ENCODE results near the gene AFF2. TPM values are rescaled to one million over a fixed set of nuclear protein-coding genes. Genes with fewer than 3 reads are reported as not detected.

The AFF2 gene
- polyA plus RNA-seq, 1 of the 3 experiments (the other 2 are of a cell fraction), result not detected

DNA sequence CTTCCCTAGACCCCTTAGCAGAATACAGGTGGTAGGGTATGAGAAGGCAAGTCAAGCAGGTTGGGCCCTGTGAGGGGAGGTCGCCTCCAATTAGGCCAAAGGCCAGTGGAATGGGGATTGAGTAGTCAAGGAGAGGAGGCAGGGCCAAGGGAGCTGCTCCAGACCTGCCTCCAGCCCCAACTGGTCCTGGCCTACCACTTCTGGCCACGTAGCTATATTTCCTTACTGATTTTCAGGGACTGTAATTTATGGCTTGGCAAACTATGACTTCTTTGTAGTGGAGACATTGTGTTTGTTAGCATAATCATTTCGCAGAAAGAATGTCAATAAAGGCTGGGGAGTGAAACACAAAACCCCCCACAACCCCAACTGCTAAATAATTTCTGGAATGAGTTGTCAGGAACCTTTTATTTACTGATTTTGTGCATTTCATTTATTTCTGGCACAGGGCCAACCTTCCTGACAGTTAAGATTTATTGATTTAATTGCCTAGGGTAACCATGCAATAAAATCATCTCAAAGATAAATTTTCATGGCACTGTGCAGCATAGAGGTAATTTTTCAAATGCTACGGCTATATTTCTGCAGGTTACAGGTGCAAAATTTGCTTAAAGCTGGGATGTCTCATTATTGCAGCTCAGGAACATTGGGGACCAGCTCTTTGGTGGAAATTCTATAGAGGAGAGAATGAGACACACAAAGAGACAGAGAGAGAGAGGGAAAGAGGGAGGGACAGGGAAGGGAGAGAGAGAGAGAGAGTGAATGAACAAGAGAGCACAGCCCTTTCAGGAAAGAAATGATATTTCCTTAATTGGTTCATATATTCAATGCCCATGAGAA is 509.8 kb downstream of the AFF2 start (continued):
- TF ChIP-seq TAF1 (IDR thresholded peaks at IDR 0.05; ENCODE audit: borderline replicate concordance, low read depth, low read length) (no peak), RAD21 (IDR thresholded peaks at IDR 0.05; ENCODE audit: low read length) (no peak), NFIC (IDR thresholded peaks at IDR 0.05; ENCODE audit: borderline replicate concordance) (no peak)
- TF ChIP-seq, protein P1, sequence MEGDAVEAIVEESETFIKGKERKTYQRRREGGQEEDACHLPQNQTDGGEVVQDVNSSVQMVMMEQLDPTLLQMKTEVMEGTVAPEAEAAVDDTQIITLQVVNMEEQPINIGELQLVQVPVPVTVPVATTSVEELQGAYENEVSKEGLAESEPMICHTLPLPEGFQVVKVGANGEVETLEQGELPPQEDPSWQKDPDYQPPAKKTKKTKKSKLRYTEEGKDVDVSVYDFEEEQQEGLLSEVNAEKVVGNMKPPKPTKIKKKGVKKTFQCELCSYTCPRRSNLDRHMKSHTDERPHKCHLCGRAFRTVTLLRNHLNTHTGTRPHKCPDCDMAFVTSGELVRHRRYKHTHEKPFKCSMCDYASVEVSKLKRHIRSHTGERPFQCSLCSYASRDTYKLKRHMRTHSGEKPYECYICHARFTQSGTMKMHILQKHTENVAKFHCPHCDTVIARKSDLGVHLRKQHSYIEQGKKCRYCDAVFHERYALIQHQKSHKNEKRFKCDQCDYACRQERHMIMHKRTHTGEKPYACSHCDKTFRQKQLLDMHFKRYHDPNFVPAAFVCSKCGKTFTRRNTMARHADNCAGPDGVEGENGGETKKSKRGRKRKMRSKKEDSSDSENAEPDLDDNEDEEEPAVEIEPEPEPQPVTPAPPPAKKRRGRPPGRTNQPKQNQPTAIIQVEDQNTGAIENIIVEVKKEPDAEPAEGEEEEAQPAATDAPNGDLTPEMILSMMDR (IDR thresholded peaks at IDR 0.05), result no peak

DNA sequence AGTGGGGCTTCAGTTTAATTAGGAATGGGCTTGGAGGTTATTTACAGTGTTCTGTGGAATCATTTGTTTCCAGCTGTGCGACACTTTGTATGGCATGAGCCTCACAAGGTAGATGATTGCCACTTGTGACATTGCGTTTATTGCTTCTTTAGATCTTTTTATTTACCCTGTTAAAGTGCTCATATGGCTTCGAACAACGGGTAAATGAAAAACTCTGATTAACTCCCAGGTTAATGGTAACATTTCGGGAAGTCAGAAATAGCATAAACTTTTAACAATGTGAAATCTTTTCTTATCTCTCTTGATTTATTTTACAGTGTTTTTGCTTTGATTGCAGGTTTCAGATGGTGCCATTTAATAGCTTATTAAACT is 510.4 kb downstream of the AFF2 start:
- no peaks in the 10 kb centered on the region for H3K9me2 ChIP-seq
- no peaks in the 10 kb centered on the region for H3K79me2 ChIP-seq (ENCODE audit: insufficient read depth)
- no peak overlapping the region for H3K9ac ChIP-seq
- ChIA-PET POLR2A (no interaction called here), CTCF (no interaction called here)
- H3K4me3 ChIP-seq (ENCODE audit: low read depth in 2 of 2, low read length in 1 of 2), result no peak overlapping the region
- H3K27ac ChIP-seq (ENCODE audit: low read depth in 2 of 2, low read length in 1 of 2), result no peak overlapping the region
- no peaks in the 10 kb centered on the region for H3K27me3 ChIP-seq (ENCODE audit: insufficient read depth)
- H4K20me1 ChIP-seq (ENCODE audit: insufficient read depth), result no peaks in the 10 kb centered on the region
- no peaks in the 10 kb centered on the region for H3K36me3 ChIP-seq (replicated peaks in 1 of 2; ENCODE audit: control insufficient read depth in 1 of 2, insufficient read depth in 2 of 2, low read length in 1 of 2)
- H3F3A ChIP-seq (replicated peaks; ENCODE audit: insufficient read depth), result no peaks in the 10 kb centered on the region
- H3K4me1 ChIP-seq (ENCODE audit: control insufficient read depth in 1 of 2, insufficient read depth in 2 of 2, low read depth in 1 of 2, low read length in 1 of 2), result no peaks in the 10 kb centered on the region
- H3K9me3 ChIP-seq, result no peaks in the 10 kb centered on the region
- 0% methylated on average over 5 of the region's 5 CpGs for WGBS (ENCODE audit: low lambda C conversion rate)
- no peak for TF ChIP-seq SMC3 (IDR thresholded peaks at IDR 0.05; ENCODE audit: low read depth, low read length)
- no peak for TF ChIP-seq GATA2 (CRISPR knock-in tag; IDR thresholded peaks at IDR 0.05)
- TF ChIP-seq EP300 (IDR thresholded peaks at IDR 0.05; ENCODE audit: borderline replicate concordance in 1 of 2, low read depth in 1 of 2, low read length in 1 of 2), result no peak
- no peak for TF ChIP-seq MXI1 (IDR thresholded peaks at IDR 0.05; ENCODE audit: low read depth, low read length)
- TF ChIP-seq NFIC (IDR thresholded peaks at IDR 0.05; ENCODE audit: borderline replicate concordance), result no peak
- TF ChIP-seq FOXJ3 (CRISPR knock-in tag; IDR thresholded peaks at IDR 0.05), result no peak
- TF ChIP-seq RXRA (IDR thresholded peaks at IDR 0.05; ENCODE audit: borderline replicate concordance, low read depth), result no peak
- no peak for TF ChIP-seq RFX5 (IDR thresholded peaks at IDR 0.05; ENCODE audit: low read length)
- TF ChIP-seq, protein P2, sequence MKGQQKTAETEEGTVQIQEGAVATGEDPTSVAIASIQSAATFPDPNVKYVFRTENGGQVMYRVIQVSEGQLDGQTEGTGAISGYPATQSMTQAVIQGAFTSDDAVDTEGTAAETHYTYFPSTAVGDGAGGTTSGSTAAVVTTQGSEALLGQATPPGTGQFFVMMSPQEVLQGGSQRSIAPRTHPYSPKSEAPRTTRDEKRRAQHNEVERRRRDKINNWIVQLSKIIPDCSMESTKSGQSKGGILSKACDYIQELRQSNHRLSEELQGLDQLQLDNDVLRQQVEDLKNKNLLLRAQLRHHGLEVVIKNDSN (IDR thresholded peaks at IDR 0.05; ENCODE audit: borderline replicate concordance, low read depth), result no peak
- TF ChIP-seq YY1 (IDR thresholded peaks at IDR 0.05; ENCODE audit: low read depth), result no peak
- no peak for TF ChIP-seq TEAD4 (IDR thresholded peaks at IDR 0.05; ENCODE audit: borderline replicate concordance, insufficient read depth)
- no peak for TF ChIP-seq JUND (IDR thresholded peaks at IDR 0.05)
- DNase-seq, result no peak
- no peak overlapping the region for H3K4me2 ChIP-seq
- no peak overlapping the region for H2AFZ ChIP-seq (ENCODE audit: low read depth)

All from SK-N-SH (cell line).